HG03064 (cell line): ENCODE results near the gene RNLS.
"Not testable (repeated sequence)": the region's sequence is repeated elsewhere in the genome, so short reads cannot be mapped to it uniquely, and the experiment has no call there.

ENCODE experiments used
- ATAC-seq: cut with Tn5 transposase; IDR thresholded peaks from one replicate; pipeline ENCODE4 v1.9.1; 2021; ENCODE audit warnings: low read depth; ENCODE audit not compliant: unreplicated experiment

Gene RNLS

DNA sequence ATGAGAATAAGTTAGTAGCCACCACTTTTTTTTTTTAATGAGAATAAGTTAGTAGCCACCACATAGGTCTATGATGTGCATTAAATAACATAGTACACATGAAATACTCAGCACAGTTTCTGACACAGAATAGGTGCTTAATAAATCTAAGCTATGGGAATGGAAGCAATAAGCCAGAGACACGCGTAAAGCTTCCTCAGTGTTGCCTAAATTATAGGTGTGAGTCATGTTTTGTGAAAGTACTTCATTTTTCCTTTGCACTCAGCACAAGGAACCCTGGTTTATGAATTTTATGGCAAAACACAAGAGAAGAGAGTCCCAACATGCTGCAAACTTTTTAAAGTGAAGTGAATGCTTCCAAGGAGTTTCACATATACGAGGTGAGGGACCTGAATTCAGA lies 267.4 kb downstream of the RNLS start:
- no peak for ATAC-seq

DNA sequence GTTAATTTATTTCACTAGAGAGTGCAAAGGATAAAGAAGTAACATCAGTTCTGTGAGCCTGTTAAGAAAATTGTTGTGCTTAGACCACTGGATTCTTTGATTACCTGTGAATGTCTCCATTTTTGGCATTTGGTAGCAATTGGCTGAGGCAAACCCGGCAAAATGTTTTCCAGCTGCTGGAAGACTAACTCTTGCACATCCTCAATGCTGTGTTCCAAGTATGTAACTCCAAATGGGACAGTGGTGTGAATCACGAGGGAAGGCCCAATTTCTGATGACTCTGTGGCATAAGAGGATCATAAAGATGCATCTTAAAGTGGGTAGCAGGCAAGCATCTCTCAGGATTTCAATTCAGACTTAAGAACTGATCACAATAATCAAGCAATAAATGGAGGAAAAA lies 268.8 kb downstream of the RNLS start:
- no peak for ATAC-seq

DNA sequence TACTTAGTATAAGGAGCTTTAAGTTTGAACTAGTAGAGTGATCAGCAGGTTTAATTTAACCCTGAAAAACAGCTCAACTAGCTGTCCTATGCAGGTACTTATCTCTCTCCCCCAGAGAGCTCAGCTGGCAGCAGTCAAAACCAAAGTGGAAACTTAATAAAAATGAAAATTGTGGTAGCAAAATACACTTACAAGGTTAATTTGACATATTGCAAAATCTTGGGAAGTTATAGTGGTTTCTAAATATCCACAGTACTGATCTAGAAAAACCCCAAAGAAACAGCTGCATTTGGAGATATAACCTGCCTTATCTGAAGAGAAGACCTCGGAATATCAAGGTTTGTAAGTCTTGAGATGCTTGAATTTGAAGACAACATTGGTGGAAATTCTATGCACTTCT lies 269.2 kb downstream of the RNLS start:
- ATAC-seq = no peak

DNA sequence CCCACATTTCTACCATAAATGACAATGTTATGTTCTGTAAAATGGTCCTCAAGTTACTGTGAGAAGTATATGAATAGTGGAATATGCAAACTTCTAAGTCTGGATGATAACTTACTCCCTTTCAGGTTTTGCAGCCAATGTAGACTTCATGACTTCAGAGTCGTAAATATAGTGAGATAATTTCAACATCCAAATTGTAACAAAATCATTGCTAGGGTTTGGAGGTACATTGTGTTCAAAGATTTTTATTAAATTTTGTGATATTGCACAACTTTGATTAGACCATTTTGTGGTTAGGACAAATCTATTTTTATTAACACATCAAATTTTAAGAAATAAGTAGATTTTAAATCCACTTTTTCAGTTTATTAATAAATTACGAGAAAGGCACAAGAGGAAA lies 270.3 kb downstream of the RNLS start:
- ATAC-seq = no peak

DNA sequence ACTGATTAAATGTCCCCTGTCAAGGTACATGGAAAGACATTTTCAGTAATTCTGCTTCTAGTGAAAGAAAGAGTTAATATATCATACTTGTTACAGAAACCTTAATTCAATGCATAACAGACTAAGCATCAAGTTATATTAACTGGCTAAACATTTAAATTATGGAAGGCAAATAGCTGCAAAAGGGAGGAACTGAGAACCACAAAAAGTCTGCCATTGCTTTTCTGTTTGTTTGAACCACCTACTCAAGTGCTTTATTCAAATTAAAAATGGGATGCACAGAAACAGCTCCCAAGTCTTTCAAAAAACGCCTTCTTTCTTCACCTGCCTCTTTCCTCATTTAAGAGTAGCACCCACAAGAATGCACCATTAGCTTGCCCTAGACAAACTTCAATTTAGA lies 271.9 kb downstream of the RNLS start:
- no peak for ATAC-seq

DNA sequence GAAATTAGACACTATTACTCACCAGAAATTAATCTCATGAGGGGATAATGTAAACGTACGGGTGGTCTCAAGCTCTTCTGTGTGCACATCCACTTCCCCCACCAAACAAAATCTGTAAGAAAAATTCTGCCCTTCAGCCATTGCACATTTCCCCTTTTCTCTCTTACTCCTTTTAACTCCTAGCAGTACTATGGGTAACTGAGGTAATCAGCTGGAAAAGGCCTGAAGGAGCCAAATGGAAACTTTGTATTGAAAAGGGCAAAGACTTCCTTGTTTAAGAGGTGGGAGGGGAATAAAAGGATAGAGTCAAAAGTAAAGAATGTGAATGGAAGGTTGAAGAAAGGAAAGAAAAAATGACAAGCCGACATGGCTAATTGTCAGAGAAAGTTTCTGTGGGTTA lies 273.8 kb downstream of the RNLS start:
- no peak for ATAC-seq

DNA sequence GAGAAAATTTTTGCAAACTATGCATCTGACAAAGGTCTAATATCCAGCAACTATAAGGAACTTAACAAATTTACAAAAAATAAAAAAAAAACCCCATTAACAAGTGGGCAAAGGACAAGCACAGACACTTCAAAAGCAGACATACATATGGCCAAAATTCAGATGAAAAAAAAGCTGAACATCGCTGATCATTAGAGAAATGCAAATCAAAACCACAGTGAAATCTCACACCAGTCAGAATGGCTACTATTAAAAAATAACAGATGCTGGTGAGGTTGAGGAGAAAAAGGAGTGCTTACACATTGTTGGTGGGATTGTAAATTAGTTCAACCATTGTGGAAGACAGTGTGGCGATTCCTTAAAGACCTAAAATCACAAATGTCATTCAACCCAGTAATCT lies 274.8 kb downstream of the RNLS start:
- ATAC-seq = not testable (repeated sequence)

DNA sequence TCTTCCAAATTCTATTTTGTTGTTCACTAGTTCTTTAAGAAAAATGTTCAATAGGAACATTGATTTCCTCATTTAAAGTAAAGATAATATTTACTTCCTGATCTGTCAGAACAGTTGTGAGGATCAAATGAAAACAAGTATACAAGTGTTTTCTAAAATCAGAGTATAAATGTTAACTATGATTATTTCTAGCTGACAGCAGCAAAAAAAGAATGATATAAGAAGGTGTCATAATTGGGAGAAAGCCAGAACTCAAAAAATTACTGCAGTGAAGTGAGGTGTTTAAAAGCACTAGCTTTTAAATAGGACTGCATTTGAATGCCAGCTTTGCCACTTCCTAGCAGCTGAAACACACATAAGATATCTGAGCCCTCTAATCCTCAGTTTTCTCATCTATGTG lies 283.3 kb downstream of the RNLS start:
- no peak for ATAC-seq

DNA sequence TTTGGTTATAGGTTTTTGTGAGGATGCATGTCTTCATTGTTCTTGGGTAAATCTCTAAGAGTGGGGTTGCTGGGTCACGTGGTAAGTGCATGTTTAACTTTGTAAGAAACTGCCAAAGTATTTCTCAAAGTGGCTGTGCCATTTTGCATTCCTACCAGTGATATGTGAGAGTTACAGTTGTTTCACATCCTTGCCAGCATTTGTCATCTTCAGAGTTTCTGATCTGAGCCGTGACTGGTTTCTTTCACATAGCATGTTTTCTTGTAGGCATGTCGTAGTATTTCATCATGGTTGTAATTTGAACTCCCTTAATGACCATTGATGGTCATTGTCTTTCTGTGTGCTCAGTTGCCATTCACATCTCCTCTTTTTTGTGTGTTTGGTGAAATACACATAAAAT lies 286.0 kb downstream of the RNLS start:
- ATAC-seq = no peak

DNA sequence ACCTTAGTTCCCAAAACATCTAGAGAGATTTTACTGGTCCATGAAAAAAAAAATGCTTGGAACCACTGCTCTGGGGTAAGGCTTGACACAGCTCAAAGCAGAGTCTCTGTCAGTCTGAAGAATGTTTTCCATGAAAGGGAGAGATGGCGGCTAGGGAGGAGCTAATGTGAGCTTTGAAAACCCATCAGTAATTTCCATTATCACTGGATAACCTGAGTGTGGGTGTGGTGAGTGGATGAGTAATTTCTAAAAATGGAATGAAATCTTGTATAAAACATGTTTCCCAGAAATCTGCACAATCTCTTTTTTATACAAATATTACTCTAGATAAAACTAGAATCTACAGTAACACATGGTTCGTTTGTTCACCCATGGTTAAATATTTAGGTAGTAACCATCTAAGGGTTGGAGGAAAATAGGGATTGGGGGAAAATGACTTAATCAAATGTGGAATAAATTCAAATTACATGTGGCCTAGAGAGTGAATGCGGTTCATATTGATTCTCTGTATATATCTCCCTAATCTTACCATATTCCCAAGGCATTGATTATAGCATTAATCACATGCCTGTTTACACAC lies 289.4 kb downstream of the RNLS start:
- ATAC-seq = no peak

DNA sequence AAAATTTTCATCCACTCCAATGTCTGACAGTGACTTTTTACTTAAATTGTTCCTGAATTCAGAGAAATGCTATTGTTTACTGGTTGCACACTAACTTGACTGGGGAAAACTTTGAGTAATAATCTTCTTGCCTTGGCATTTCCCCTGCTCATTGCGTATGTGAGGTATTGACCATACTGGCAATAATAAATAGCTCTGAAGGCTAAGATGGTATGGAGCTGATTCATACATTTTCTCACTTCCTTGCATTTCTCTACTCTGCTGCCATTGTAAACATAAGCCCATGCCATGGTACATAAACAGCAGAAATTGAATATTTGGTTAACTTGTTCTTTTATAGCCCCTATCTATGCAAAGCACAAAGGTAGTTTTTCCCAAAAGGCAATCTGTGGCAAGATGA lies 290.0 kb downstream of the RNLS start:
- no peak for ATAC-seq

DNA sequence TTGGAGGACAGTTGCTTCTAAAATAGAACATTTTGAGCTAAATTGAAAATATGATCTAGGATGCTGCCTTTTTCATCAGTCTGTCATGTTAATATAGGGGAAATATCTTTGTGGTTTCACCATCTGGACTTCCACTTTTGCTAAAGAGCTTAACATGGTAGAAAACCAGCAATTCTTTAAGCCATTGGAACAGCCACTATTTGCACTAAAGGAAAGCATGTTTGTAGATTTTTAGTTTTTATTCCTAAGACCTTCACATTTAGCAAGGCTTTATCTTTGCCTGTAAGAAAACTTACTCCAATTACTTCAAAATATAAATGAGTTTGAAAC lies 291.0 kb downstream of the RNLS start:
- no peak for ATAC-seq

DNA sequence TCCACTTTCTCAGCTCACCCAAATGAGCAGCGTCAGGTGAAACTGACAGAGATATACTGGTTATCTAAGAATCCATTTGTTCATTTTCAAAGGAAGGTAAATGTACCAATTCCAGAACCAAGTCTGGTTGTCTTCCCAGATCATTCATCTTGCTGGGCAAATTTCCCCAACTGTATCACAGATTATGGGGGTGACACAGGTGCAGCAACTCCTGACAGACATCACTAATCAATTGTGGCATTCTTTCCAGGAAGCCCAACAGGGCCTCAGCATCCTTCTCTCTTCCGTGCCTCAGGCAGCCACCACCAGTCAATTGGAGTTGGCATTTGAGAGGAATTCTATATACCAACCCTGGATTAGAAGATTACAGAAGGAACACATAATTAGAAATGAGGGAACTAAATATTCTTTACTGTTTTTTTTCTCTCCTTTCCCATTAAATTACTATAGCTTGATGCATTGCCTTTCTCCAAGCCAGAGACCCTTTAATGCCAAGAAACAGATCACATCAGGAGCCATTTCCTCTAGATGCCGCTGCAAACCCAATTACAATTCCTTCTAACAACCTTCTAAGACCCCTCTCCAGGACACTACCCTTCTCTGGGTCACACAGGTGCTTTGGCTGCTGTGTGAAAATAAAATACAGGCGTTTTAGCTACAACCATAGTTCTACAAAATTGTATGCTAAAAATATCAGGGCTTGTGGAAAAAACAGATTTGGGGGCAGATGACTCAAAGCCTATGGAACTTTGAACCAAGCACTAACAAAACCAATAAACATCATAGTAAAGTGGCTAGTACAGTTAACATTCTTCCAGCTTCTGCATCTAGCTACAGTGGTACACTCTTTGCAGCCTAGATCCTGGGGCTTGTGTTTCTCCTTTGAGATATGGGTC lies 291.6 kb downstream of the RNLS start:
- ATAC-seq = no peak

DNA sequence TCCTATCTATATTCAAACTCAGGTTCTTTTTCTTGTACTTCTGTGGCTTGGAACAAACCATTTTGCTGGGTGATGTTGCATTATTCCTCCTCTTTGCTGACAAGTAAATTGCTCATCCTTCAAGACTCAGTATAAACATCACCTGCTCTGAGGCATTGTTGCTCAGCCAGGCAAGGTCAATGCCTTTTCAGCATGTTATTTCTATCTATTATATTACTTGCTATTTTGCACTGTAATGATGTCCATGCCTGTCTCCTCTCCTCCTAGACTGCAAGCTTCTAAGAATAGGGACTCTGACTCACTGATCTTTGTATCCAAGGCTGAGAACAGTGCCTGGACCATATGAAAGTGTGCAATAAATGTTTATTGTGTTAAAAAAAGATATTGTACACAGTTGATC lies 293.8 kb downstream of the RNLS start:
- ATAC-seq = no peak

DNA sequence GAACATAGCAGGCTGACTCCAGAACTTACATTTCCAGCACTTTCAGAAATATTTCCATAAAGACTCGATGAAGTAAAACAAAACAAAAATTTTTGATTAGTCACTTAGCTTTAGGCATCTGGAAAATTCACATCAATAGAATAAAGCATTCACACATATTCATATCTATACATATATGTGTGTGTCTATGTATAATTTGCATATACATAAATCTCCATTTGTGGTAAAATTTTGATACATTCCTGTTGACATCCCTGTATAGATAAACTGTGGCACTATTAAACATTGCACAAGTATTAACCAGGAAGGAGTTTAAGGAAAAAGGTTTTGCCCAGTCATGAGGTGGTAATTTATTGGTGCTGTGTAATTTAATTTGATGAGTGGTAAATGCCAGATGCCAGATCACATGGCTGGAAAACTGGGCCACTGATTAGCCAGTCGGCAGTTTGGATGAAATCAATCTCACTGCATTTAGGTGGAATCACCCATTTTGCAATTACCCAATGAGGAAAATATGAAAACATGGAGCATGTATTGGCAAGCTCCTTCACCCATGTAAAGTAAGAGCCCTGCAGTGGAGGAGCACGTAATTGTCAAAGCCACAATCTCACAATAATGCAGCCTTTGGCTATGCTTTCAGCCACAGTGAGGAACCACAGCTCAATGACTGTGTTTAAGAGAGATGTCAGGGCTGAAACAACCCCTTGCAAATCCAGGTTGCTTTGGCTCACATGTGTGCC lies 294.6 kb downstream of the RNLS start:
- ATAC-seq = peak; percentile 60

DNA sequence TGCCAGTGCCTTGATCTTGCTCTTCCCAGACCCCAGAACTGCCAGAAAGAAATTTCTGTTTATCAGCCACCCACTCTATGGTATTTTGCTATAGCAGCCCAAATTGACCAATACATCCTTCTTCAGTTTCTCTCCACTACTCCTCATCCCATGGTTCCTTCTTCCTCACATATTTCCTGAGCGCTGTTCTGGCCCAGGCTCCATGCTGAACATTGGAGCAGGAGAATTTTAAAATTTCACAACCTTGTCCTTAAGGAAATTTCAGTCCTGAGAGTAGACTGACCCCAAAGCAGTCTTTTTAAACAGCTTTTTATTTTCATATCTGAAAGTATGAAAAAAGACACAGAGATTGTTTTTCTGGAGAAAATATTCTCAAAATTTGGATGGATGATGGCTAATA lies 297.1 kb downstream of the RNLS start:
- ATAC-seq = no peak

DNA sequence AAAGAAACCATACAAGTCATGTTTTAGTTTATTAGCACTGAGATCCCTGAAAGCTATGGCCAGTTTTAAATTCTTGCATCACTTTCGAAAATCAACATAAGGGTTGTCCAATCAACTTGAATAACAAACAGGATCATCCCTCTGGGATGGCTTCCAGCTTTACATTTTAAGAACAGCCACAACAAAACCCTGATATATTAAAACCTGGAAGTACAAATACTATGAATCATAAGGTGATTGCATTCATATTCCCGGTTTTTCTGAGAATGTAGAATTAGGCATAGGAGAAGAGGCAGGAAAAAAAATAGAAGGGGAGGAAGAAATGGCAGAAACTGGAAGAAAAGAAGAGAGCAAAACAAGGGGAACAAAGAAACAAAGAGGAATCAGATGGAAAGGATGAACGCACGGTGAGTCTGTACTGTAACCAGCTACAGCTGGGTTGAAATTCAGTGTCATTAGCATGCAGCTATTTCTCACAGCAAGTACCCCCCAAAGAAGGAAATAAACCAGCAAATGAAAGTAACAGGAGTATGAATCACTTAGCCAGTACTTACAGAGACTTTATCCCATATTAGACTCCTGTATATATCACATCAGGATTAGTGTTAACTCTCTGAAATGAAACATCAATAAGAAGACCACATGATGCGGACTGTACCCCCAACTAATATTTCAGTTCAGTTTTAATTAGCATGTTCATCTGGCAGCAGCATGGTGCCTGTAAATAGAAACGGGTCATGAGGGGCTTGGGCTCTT lies 301.3 kb downstream of the RNLS start:
- no peak for ATAC-seq

DNA sequence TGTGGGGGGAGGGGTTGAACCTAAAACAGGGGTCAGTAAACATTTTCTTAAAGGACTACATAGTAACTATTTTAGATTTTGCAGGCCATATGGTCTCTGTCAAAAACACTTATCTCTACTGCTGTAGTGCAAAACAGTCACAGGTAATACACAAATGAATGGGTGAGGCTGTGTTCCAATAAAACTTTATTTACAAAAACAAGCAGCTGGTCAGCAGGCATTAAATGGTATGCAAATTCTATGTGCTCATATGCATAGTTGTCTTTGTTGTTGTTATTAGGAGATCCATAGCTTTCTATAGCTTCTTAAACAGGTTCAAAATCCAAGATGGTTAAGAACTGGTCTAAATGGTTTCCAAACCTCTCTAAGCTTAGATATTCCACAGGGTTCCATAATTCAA lies 302.6 kb downstream of the RNLS start:
- ATAC-seq = no peak

DNA sequence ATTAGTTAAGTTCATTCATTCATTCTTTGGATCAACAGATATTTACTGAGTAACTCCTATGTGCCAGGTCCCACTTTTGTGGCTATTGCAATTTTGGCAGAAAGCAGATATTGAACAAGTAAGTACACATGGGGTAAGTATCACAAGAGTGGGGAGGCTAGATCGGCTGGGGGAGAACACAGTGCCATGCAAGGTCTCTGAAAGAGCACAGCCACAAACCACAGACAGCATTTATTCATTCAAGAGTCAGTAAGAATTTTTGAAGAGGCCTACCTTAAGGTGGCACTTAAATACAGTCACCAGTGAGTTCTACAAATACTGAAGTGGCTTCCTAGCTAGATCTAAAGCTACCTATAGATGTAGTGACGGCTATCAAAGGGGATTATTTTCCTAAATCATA lies 304.2 kb downstream of the RNLS start:
- ATAC-seq = no peak

DNA sequence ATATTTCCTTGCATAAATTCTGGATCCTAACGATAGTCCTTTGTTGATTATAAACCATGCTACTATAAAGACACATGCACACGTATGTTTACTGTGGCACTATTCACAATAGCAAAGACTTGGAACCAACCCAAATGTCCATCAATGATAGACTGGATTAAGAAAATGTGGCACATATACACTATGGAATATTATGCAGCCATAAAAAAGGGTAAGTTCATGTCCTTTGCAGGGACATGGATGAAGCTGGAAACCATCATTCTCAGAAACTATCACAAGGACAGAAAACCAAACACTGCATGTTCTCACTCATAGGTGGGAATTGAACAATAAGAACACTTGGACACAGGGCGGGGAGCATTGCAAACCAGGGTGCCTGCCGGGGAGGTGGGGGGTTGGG lies 306.2 kb downstream of the RNLS start:
- ATAC-seq = not testable (repeated sequence)

DNA sequence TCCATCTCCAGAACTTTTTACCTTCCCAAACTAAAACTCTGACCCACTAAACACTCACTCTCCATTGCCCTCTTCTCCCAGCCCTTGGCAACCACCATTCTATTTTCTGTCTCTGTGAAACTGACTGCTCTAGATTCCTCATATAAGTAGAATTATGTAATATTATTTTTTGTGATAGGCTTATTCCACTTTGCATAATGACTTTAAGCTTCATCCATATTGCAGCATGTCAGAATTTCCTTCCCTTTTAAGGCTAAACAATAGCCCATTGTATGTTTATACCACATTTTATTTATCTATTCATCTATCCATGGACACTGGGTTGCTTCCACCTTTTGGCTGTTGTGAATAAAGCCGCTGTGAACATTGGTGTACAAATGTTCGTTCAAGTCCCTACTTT lies 308.8 kb downstream of the RNLS start:
- no peak for ATAC-seq
